K562 (cell line): ENCODE data around the gene CMTR2. TPM values are rescaled to one million over a fixed set of nuclear protein-coding genes. Genes with fewer than 3 reads are reported as not detected.

Experiments
- ATAC-seq: fragments of 200-7000 bp; cut with Tn5 transposase; 3 replicates; pipeline ENCODE4 v1.9.1; 2020; ENCODE audit warnings: moderate library complexity
- BruUV-seq: library from RNA; stranded (reverse); fragments of 400-500 nt; replicated peaks from 2 replicates; lab custom pipeline; 2021; lab: Mats Ljungman, UMichigan
- CTCF ChIA-PET: fragments of 300-600 bp; formaldehyde crosslinking; extraction: SDS; loops from one replicate; lab custom pipeline; 2021; ENCODE audit warnings: low intra/inter-chr PET ratio; lab: Yijun Ruan, JAX
- POLR2A ChIA-PET: fragments of 300-600, 350-650 bp; sonication (Branson Sonifier 250); formaldehyde crosslinking; extraction: SDS; loops from one replicate; lab custom pipeline; 2021; ENCODE audit warnings: antibody characterized with exemption, inconsistent platforms; lab: Yijun Ruan, JAX
- DNase-seq, 4 experiments: peaks; one replicate each; pipeline versions ENCODE4 v3.0.0 to v3.0.0-alpha.2; 2011 to 2018; ENCODE audit warnings: low spot score in 3 of 4, mixed read lengths in 3 of 4; ENCODE audit errors: extremely low read depth in 1 of 4
- FAIRE-seq: peaks from 2 replicates; lab custom pipeline; 2011; peaks lifted over from hg19 to GRCh38; lab: Jason Lieb, UNC
- H2AFZ ChIP-seq: 2 replicates; pipeline ENCODE4 v1.6.0; 2011; ENCODE audit warnings: low read depth, low read length, control low read depth, inconsistent platforms
- H3K27ac ChIP-seq: fragments of 200-600 bp; 3 replicates; pipeline ENCODE4 v1.8.0; 2011; ENCODE audit warnings: low read depth, mild to moderate bottlenecking, control low read depth, inconsistent platforms, low read length, moderate library complexity, mixed read lengths; ENCODE audit errors: extremely low read depth
- H3K27me3 ChIP-seq, 2 experiments: fragments of 300-600 bp in 1 of 2; 2 replicates in 1 of 2; 3 replicates in 1 of 2; pipeline versions ENCODE4 v1.6.0 to v1.8.0; 2011; ENCODE audit warnings: inconsistent platforms in 2 of 2, low read length in 2 of 2, mild to moderate bottlenecking in 1 of 2, mixed read lengths in 1 of 2, moderate library complexity in 1 of 2; ENCODE audit not compliant: control insufficient read depth in 2 of 2, insufficient read depth in 2 of 2
- H3K36me3 ChIP-seq: fragments of 300-600 bp; 3 replicates; pipeline ENCODE4 v1.8.0; 2011; ENCODE audit warnings: mild to moderate bottlenecking, low read length, inconsistent platforms; ENCODE audit not compliant: control insufficient read depth, insufficient read depth
- H3K4me1 ChIP-seq, 2 experiments: fragments of 200-600 bp in 1 of 2; replicated peaks in 1 of 2; 2 replicates in 1 of 2; 3 replicates in 1 of 2; pipeline versions ENCODE4 v1.5.1 to v1.8.0; 2011; ENCODE audit warnings: inconsistent platforms in 2 of 2, low read length in 2 of 2, mild to moderate bottlenecking in 1 of 2, mixed read lengths in 1 of 2, moderate library complexity in 1 of 2; ENCODE audit not compliant: control insufficient read depth in 2 of 2, insufficient read depth in 2 of 2
- H3K4me2 ChIP-seq: 2 replicates; pipeline ENCODE4 v1.6.1; 2011; ENCODE audit warnings: low read length, control low read depth, inconsistent platforms, mixed read lengths; ENCODE audit not compliant: insufficient read depth
- H3K4me3 ChIP-seq: fragments of 200-600 bp; sonication (generic), shearing (Covaris generic); 2 replicates; pipeline ENCODE4 v1.5.1; 2016; ENCODE audit warnings: control low read depth, inconsistent platforms
- H3K79me2 ChIP-seq: fragments of 200-600 bp; 3 replicates; pipeline ENCODE4 v1.8.0; 2011; ENCODE audit warnings: low read length, inconsistent platforms; ENCODE audit not compliant: control insufficient read depth, insufficient read depth
- H3K9ac ChIP-seq, 2 experiments: 2 replicates each; pipeline versions ENCODE4 v1.6.0 to v1.6.1; 2011; ENCODE audit warnings: low read depth in 2 of 2, low read length in 2 of 2, control low read depth in 1 of 2, inconsistent platforms in 1 of 2, mild to moderate bottlenecking in 1 of 2, mixed read lengths in 1 of 2; ENCODE audit not compliant: insufficient read depth in 1 of 2
- H3K9me1 ChIP-seq: one replicate; pipeline ENCODE4 v1.6.0; 2011; ENCODE audit warnings: inconsistent platforms, mild to moderate bottlenecking, low read length, moderate library complexity; ENCODE audit not compliant: control insufficient read depth, insufficient read depth
- H3K9me3 ChIP-seq: replicated peaks from 2 replicates; pipeline ENCODE4 v1.5.1; 2011; ENCODE audit warnings: low read depth, low read length, inconsistent platforms; ENCODE audit not compliant: control insufficient read depth, insufficient read depth
- H4K20me1 ChIP-seq: replicated peaks from 2 replicates; pipeline ENCODE4 v1.6.1; 2011; ENCODE audit warnings: low read length, inconsistent platforms, mixed read lengths; ENCODE audit not compliant: control insufficient read depth, insufficient read depth
- DDX20 ChIP-seq: fragments of 450-650 bp; IDR thresholded peaks from 2 replicates; pipeline ENCODE4 v1.6.1; 2016; ENCODE audit warnings: missing genetic modification characterization, low read depth, mild to moderate bottlenecking, missing compliant biosample characterization, moderate library complexity
- OTX1 ChIP-seq: fragments of 450-650 bp; formaldehyde crosslinking; IDR thresholded peaks from 2 replicates; pipeline ENCODE4 v1.4.0; 2022; ENCODE audit warnings: mild to moderate bottlenecking
- SMC3 ChIP-seq: conservative IDR thresholded peaks from 2 replicates; pipeline ENCODE4 v1.6.1; 2011; ENCODE audit warnings: low read depth, low read length, improper control_type of control experiment; ENCODE audit not compliant: insufficient read depth
- SNRNP70 ChIP-seq: fragments of 200-400 bp; formaldehyde crosslinking; optimal IDR thresholded peaks from 2 replicates; pipeline ENCODE3; 2017; ENCODE audit warnings: low read depth, low read length
- ZNF134 ChIP-seq: fragments of 250-450 bp; sonication (Bioruptor Pico); conservative IDR thresholded peaks from 2 replicates; pipeline ENCODE4 v1.4.0; 2020
- WGBS: fragments of 100-300 bp; shearing (Covaris generic); methylation state at CpG from one replicate; pipeline ENCODE4 v1.1.6; 2016; ENCODE audit warnings: low coverage, mixed read lengths; ENCODE audit not compliant: insufficient coverage; ENCODE audit errors: missing lambda C conversion rate; 5-methylcytosine and 5-hydroxymethylcytosine counted together
- in situ Hi-C: fragments of 300-500 bp; cut with MboI; formaldehyde crosslinking; loops from 4 replicates; pipeline ENCODE4 v1.15.0; 2018; ENCODE audit warnings: inconsistent platforms, mixed read lengths
- intact Hi-C: fragments of 100-400 bp; cut with micrococcal nuclease; formaldehyde crosslinking; loops from 2 replicates; pipeline ENCODE4 v1.14.2; 2022
- polyA plus RNA-seq, 8 experiments: library from polyadenylated mRNA; depleted of rRNA in 4 of 8; stranded (reverse) in 5 of 8; unstranded in 3 of 8; fragments of >200 nt; fragmentation: Nextera tagmentation in 2 of 8; fragmentation: Illumina TruSeq in 1 of 8; extraction: Ambion mirVana in 2 of 8; extraction: Trizol in 1 of 8; gene quantifications; 2 replicates each; pipeline versions ENCODE4 v1.2.1 to v1.2.3, GENCODE V29; 2011 to 2014; ENCODE audit warnings: inconsistent platforms in 1 of 8, missing spikeins in 1 of 8
- total RNA-seq, 7 experiments: library from RNA; depleted of rRNA in 6 of 7; stranded (reverse); fragments of >200 nt in 6 of 7; fragmentation: Illumina TruSeq in 2 of 7; extraction: Trizol in 2 of 7; gene quantifications; 2 replicates each; pipeline versions ENCODE4 v1.2.1 to v1.2.3, GENCODE V29; 2011 to 2021; ENCODE audit warnings: low replicate concordance in 1 of 7
- TF ChIP-seq, protein P1 (sequence below), 2 experiments: fragments of 450-650 bp in 1 of 2; sonication (generic) in 1 of 2; formaldehyde crosslinking; conservative IDR thresholded peaks; 2 replicates each; pipeline versions ENCODE4 v1.4.0 to v1.8.1; 2020 to 2022; ENCODE audit warnings: mild to moderate bottlenecking in 1 of 2, missing genetic modification reagents in 1 of 2
- TF ChIP-seq, protein P2 (sequence below), 3 experiments: IDR thresholded peaks in 2 of 3; conservative IDR thresholded peaks in 1 of 3; 2 replicates each; pipeline ENCODE4 v1.5.1; 2011 to 2012; ENCODE audit warnings: low read length in 3 of 3, mild to moderate bottlenecking in 3 of 3, control low read depth in 2 of 3, improper control_type of control experiment in 1 of 3, inconsistent platforms in 1 of 3, low read depth in 1 of 3, mixed read lengths in 1 of 3, moderate library complexity in 1 of 3; ENCODE audit not compliant: insufficient read depth in 2 of 3
- TF ChIP-seq, protein P3 (sequence below): fragments of 450-650 bp; formaldehyde crosslinking; IDR thresholded peaks from 2 replicates; pipeline ENCODE4 v1.4.0; 2020; ENCODE audit warnings: mild to moderate bottlenecking, moderate library complexity

The CMTR2 gene
- total and polyA plus RNA-seq, 9 of the 15 experiments (the other 6 are each of a cell fraction or from before 2014, with no cell fraction given): 4.6 to 24.8 (median 12.7) TPM

DNA sequence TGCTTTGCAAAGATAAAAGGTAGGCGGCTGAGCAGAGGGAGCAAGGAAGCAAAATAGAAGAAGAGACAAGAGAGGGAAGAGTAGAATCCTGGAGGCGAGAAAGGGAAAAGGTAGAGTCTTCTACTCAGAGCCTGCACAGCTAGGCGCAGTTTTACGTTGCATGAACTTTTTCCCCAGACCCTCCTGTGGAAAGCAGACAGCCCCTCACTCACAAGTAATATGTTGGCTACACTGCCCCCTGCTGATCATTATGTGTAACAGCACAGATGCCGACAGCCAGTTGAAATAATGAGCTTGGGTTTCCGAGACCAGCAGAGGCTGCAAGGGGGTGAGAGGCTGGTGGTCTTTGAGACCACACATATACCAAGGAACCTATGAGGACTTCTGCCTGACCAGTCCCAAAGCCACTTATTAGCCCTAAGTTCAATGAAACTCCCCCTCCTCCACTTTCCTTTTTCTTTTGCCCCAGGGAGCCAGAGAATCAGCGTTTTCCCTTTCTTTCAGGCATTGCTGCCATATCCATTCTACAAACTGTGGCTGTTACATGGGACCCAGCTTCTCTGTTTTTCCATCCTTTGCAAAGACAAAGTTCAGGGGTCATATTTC is 22.5 kb upstream of the CMTR2 start:
- peak; percentile 63; the same call in 2 of the 3 replicates for ATAC-seq
- WGBS: 0% methylated on average over 7 of the region's 7 CpGs
- ChIA-PET CTCF (interaction anchor here (0.8 to 0.9 kb wide), 2 partner anchors 63 to 97 kb away, joined by 5 read pairs; no protein-coding TSS in a partner anchor), POLR2A (interaction anchor here (0.6 to 1.5 kb wide), 5 partner anchors 14 to 584 kb away, joined by 3 to 8 read pairs (median 3); partner anchors contain the start of gene IST1)
- BruUV-seq: no TSS peak
- Histone ChIP-seq H3K27me3 (no peaks in the 10 kb centered on the region), H3K9me1 (no peaks in the 10 kb centered on the region), H4K20me1 (no peaks in the 10 kb centered on the region; the same call in 1 of the 2 replicates), H3K9me3 (no peaks in the 10 kb centered on the region), H3K27ac (no peak overlapping the region), H3K4me3 (no peak overlapping the region), H3K4me2 (no peak overlapping the region), H3K4me1 (no peaks in the 10 kb centered on the region), H3K36me3 (no peaks in the 10 kb centered on the region), H3K79me2 (no peaks in the 10 kb centered on the region), H2AFZ (no peak overlapping the region), H3K9ac (no peak overlapping the region)
- peak; percentile 44 to 53 (median 48) for DNase-seq
- FAIRE-seq: peak; percentile 95
- in situ Hi-C loops (no loop called here), intact Hi-C loops (loop anchor here (5.0 kb wide), 1 partner anchor 59 kb away; no protein-coding TSS in a partner anchor)
- no peak for TF ChIP-seq OTX1
- peak; percentile 61 for TF ChIP-seq SMC3
- TF ChIP-seq, protein P1, sequence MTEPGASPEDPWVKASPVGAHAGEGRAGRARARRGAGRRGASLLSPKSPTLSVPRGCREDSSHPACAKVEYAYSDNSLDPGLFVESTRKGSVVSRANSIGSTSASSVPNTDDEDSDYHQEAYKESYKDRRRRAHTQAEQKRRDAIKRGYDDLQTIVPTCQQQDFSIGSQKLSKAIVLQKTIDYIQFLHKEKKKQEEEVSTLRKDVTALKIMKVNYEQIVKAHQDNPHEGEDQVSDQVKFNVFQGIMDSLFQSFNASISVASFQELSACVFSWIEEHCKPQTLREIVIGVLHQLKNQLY (CRISPR knock-in tag; conservative IDR thresholded peaks at IDR 0.05): no peak
- TF ChIP-seq DDX20: no peak
- TF ChIP-seq, protein P2, sequence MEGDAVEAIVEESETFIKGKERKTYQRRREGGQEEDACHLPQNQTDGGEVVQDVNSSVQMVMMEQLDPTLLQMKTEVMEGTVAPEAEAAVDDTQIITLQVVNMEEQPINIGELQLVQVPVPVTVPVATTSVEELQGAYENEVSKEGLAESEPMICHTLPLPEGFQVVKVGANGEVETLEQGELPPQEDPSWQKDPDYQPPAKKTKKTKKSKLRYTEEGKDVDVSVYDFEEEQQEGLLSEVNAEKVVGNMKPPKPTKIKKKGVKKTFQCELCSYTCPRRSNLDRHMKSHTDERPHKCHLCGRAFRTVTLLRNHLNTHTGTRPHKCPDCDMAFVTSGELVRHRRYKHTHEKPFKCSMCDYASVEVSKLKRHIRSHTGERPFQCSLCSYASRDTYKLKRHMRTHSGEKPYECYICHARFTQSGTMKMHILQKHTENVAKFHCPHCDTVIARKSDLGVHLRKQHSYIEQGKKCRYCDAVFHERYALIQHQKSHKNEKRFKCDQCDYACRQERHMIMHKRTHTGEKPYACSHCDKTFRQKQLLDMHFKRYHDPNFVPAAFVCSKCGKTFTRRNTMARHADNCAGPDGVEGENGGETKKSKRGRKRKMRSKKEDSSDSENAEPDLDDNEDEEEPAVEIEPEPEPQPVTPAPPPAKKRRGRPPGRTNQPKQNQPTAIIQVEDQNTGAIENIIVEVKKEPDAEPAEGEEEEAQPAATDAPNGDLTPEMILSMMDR (IDR thresholded peaks at IDR 0.05 in 2 of 3, conservative IDR thresholded peaks at IDR 0.05 in 1 of 3; ENCODE audit: insufficient read depth in 2 of 3, low read depth in 1 of 3, low read length in 3 of 3): peak; percentile 75 to 86 (median 80)
- TF ChIP-seq SNRNP70: no peak
- TF ChIP-seq, protein P3, sequence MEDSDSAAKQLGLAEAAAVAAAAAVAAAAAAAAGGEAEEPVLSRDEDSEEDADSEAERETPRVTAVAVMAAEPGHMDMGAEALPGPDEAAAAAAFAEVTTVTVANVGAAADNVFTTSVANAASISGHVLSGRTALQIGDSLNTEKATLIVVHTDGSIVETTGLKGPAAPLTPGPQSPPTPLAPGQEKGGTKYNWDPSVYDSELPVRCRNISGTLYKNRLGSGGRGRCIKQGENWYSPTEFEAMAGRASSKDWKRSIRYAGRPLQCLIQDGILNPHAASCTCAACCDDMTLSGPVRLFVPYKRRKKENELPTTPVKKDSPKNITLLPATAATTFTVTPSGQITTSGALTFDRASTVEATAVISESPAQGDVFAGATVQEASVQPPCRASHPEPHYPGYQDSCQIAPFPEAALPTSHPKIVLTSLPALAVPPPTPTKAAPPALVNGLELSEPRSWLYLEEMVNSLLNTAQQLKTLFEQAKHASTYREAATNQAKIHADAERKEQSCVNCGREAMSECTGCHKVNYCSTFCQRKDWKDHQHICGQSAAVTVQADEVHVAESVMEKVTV: peak; percentile 78
- TF ChIP-seq ZNF134 (CRISPR knock-in tag): no peak
